ENCODE measurements around the gene SPON2. TPM values are rescaled to one million over a fixed set of nuclear protein-coding genes. Genes with fewer than 3 reads are reported as not detected.

Gene SPON2
- total and polyA plus RNA-seq, 5 experiments from 2014 or later: 8.5 to 45.9 (median 16.5) TPM

DNA sequence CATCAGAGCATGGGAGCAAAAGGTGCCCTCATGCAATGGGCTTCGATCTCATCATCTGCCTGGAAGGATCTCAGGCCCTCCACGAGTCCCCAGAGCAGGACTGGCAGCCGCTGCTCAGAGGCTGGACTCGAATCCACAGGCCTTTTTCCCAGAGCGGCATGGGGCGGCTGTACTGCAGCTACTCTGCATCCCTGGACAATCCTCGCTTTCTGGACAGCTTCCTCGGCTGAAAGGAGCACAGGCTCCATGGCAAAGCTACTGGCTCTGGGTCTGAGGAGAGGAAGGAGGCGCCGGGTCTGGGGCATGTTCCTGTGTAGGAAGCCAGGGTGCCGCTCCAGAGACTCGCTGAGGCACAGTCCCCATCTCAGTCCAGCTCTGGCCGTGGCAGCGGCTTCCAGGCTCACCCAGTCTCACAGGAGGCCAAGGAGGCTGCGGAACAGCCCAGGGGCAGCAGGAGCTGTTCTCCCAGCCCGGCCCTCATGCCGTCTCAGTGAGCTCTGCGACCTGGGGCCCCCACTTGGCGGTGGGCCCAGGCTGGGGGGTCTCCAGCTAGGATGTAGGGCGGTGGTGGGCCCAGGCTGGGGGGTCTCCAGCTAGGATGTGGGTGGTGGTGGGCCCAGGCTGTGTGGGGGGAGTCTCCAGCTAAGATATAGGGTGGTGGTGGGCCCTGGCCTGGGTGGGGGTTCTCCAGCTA, 2.7 kb upstream of the SPON2 start:
- POLR2A ChIA-PET: interaction anchor here (0.7 to 2.2 kb wide), 3 partner anchors 9 to 201 kb away, joined by 3 to 5 read pairs (median 3); no protein-coding TSS in a partner anchor
- no peak for DNase-seq
- peaks cover 2 to 16% (median 7%) of the 10 kb centered on the region in 5 donors for H3K27me3 Mint-ChIP-seq
- no peak overlapping the region for H3K4me3 Mint-ChIP-seq
- H3K36me3 Mint-ChIP-seq: peaks cover 4 to 7% (median 4%) of the 10 kb centered on the region in 3 donors
- peaks cover 0 to 5% (median under 1%) of the 10 kb centered on the region in 9 donors for H3K9me3 Mint-ChIP-seq
- no peak for ATAC-seq
- peaks cover 8 to 34% (median 14%) of the 10 kb centered on the region in 4 donors for H3K4me1 Mint-ChIP-seq
- peak overlapping the region in 1 of 10 donors; percentile 68 for H3K27ac Mint-ChIP-seq

GRCh38 chr4:1172971-1173757, 781 bp upstream of the SPON2 start:
- DNase-seq (no peak), ATAC-seq (no peak)
- Mint-ChIP-seq H3K27me3 (peaks cover 2 to 18% (median 7%) of the 10 kb centered on the region in 5 donors), H3K27ac (peak overlapping the region in 3 of 10 donors; percentile 9 to 73 (median 41)), H3K4me3 (peak overlapping the region in 9 of 10 donors; percentile 7 to 80 (median 28)), H3K36me3 (peaks cover 0 to 4% (median 0%) of the 10 kb centered on the region in 3 donors), H3K4me1 (peaks cover 10 to 40% (median 22%) of the 10 kb centered on the region in 4 donors), H3K9me3 (no peaks in the 10 kb centered on the region)
- POLR2A ChIA-PET: interaction anchor here (1.7 to 2.3 kb wide), 2 partner anchors 11 to 76 kb away, joined by 5 to 9 read pairs; partner anchors contain the start of gene CTBP1

GRCh38 chr4:1171311-1172227, 814 bp downstream of the SPON2 start:
- DNase-seq: peak; percentile 45 to 74 (median 60)
- ATAC-seq: peak; percentile 48 to 52
- no peaks in the 10 kb centered on the region for H3K9me3 Mint-ChIP-seq
- POLR2A ChIA-PET: interaction anchor here (0.6 to 2.3 kb wide), 7 partner anchors 12 to 78 kb away, joined by 3 to 9 read pairs (median 5); partner anchors contain the start of gene CTBP1
- H3K4me3 Mint-ChIP-seq: peak overlapping the region; percentile 54 to 86 (median 77)
- peak overlapping the region in 8 of 10 donors; percentile 3 to 87 (median 66) for H3K27ac Mint-ChIP-seq
- H3K4me1 Mint-ChIP-seq: peaks cover 16 to 40% (median 33%) of the 10 kb centered on the region in 4 donors
- peaks cover 2 to 19% (median 7%) of the 10 kb centered on the region in 5 donors for H3K27me3 Mint-ChIP-seq
- peaks cover 0 to 4% (median 0%) of the 10 kb centered on the region in 3 donors for H3K36me3 Mint-ChIP-seq

GRCh38 chr4:1170976-1171310, 1.4 kb downstream of the SPON2 start:
- H3K27ac Mint-ChIP-seq: peak overlapping the region in 3 of 10 donors; percentile 3 to 87 (median 45)
- H3K27me3 Mint-ChIP-seq: peaks cover 2 to 19% (median 7%) of the 10 kb centered on the region in 5 donors
- peaks cover 0 to 4% (median 0%) of the 10 kb centered on the region in 3 donors for H3K36me3 Mint-ChIP-seq
- POLR2A ChIA-PET: interaction anchor here (0.6 to 1.9 kb wide), 3 partner anchors 18 to 41 kb away, joined by 3 to 8 read pairs (median 4); no protein-coding TSS in a partner anchor
- H3K4me3 Mint-ChIP-seq: peak overlapping the region; percentile 54 to 86 (median 77)
- H3K9me3 Mint-ChIP-seq: no peaks in the 10 kb centered on the region
- peaks cover 13 to 37% (median 31%) of the 10 kb centered on the region in 4 donors for H3K4me1 Mint-ChIP-seq
- ATAC-seq: no peak
- peak in 1 of 10 donors; percentile 58 for DNase-seq

DNA sequence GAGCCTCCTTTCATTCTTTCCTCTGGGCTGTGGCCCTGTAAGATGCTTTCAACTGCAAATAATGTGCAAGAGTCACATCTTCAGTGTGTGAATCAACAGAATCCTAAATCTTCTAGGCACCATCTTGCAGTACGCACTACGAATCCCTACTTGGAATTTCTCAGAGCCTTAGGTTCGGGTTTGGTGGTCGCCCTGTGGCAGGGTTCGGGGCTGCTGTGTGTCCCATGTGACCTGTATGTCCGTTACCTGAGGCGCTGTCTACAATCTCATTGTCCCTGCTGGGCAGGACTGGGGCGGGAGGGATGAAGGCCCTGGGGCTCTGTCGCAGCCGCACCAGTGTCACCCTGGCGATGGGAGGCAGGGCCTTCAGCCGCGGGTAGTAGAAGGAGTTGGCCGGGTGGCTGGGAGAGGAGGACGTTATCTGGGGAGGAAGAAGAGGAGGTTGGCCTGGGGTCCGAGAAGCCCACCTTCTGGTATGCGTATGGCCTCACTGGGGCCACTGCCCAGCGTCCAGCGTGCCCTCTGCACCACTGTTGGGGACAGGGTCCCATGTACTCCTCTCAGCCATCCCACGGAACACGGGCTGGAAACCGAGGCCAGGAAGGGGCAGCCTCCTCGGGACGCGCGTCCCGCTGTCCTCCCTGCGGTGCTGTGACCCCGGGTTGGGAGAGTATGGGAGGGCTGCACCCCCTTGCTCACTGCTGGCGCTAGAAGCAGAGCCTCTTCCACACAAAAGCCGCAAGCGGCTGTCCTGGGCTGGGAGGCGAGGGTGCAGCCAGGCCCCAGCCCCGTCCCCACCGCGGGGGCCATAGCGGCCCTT, 2.0 kb downstream of the SPON2 start:
- ATAC-seq (no peak), DNase-seq (peak in 1 of 10 donors; percentile 58)
- POLR2A ChIA-PET: interaction anchor here (0.6 to 1.9 kb wide), 3 partner anchors 19 to 41 kb away, joined by 3 to 8 read pairs (median 4); no protein-coding TSS in a partner anchor
- peaks cover 13 to 37% (median 31%) of the 10 kb centered on the region in 4 donors for H3K4me1 Mint-ChIP-seq
- H3K4me3 Mint-ChIP-seq: peak overlapping the region in 9 of 10 donors; percentile 33 to 77 (median 60)
- no peaks in the 10 kb centered on the region for H3K9me3 Mint-ChIP-seq
- peak overlapping the region in 5 of 10 donors; percentile 15 to 83 (median 43) for H3K27ac Mint-ChIP-seq
- H3K27me3 Mint-ChIP-seq: peaks cover 2 to 19% (median 7%) of the 10 kb centered on the region in 5 donors
- H3K36me3 Mint-ChIP-seq: peaks cover 0 to 4% (median 0%) of the 10 kb centered on the region in 3 donors

GRCh38 chr4:1169691-1170096, 2.7 kb downstream of the SPON2 start:
- POLR2A ChIA-PET: interaction anchor here (1.1 to 3.2 kb wide), 2 partner anchors 33 to 99 kb away, joined by 5 to 26 read pairs; no protein-coding TSS in a partner anchor
- Mint-ChIP-seq H3K27ac (no peak overlapping the region), H3K4me3 (peak overlapping the region in 2 of 10 donors; percentile 71), H3K27me3 (peaks cover 2 to 19% (median 7%) of the 10 kb centered on the region in 5 donors), H3K36me3 (peaks cover 0 to 4% (median 0%) of the 10 kb centered on the region in 3 donors), H3K4me1 (peaks cover 13 to 37% (median 31%) of the 10 kb centered on the region in 4 donors), H3K9me3 (no peaks in the 10 kb centered on the region)
- DNase-seq (no peak), ATAC-seq (no peak)

GRCh38 chr4:1169171-1169671, 3.2 kb downstream of the SPON2 start:
- ATAC-seq (no peak), DNase-seq (peak in 1 of 10 donors; percentile 62)
- H3K36me3 Mint-ChIP-seq: peaks cover 0 to 4% (median 0%) of the 10 kb centered on the region in 3 donors
- POLR2A ChIA-PET: interaction anchor here (1.1 to 3.2 kb wide), 4 partner anchors 33 to 177 kb away, joined by 4 to 27 read pairs (median 16); partner anchors contain the start of genes CTBP1 and UVSSA
- peaks cover 13 to 36% (median 31%) of the 10 kb centered on the region in 4 donors for H3K4me1 Mint-ChIP-seq
- peak overlapping the region; percentile 28 to 87 (median 54) for H3K4me3 Mint-ChIP-seq
- H3K27ac Mint-ChIP-seq: peak overlapping the region in 7 of 10 donors; percentile 56 to 88 (median 73)
- H3K27me3 Mint-ChIP-seq: peaks cover 2 to 19% (median 7%) of the 10 kb centered on the region in 5 donors
- no peaks in the 10 kb centered on the region for H3K9me3 Mint-ChIP-seq

DNA sequence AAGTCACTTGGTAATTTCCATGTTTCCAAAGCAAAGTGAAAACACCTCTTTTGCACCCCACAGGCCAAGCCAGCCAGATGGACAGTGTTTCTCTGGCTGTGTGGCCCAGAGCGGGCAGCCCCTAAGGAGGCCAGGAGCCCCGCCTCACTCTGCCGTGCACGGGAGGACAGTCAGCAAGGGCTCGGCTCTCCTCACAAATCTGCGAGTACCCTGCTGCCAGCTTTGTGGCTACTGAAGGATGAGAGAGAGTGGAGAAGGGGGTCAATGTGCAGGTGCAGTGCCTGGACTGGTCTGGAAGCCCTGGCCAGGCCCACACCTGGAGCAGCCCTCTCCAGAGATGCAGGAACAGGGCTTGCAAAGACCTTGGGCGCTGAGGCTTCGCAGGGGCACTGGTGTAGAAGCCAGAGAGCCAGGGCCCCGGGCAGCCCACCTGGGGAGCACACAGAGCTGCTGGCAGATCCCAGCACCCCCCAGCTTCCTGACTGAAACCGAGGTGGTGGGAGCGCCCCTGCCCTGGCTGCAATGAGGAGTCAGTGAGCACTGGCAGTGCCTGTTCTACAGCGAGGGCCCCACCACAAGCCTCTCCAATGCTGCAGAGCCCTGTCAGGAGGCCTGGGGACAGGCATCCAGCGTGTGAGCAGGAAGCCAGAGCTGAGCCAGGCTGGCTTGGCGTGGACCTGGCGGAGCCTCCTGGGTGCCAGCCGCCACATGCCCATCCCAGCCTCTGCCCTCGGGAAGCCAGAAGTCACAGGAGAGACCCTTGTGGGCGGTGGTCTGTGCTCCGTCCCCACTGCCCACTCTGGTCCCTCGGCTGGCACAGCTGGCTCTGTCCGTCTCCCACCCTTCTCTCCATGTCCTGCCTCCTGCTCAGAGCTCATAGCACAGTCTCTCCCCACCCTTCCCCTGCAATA, 3.9 kb downstream of the SPON2 start:
- Mint-ChIP-seq H3K4me3 (peak overlapping the region; percentile 84 to 90 (median 87)), H3K9me3 (no peaks in the 10 kb centered on the region), H3K27me3 (peaks cover 2 to 14% (median 7%) of the 10 kb centered on the region in 5 donors), H3K4me1 (peaks cover 13 to 38% (median 30%) of the 10 kb centered on the region in 4 donors), H3K27ac (peak overlapping the region in 8 of 10 donors; percentile 88 to 96 (median 93)), H3K36me3 (peaks cover 0 to 4% (median 0%) of the 10 kb centered on the region in 3 donors)
- ATAC-seq (no peak), DNase-seq (no peak)
- POLR2A ChIA-PET: interaction anchor here (0.8 to 3.2 kb wide), 10 partner anchors 32 to 437 kb away, joined by 3 to 27 read pairs (median 5); partner anchors contain the start of genes CTBP1 and UVSSA

DNA sequence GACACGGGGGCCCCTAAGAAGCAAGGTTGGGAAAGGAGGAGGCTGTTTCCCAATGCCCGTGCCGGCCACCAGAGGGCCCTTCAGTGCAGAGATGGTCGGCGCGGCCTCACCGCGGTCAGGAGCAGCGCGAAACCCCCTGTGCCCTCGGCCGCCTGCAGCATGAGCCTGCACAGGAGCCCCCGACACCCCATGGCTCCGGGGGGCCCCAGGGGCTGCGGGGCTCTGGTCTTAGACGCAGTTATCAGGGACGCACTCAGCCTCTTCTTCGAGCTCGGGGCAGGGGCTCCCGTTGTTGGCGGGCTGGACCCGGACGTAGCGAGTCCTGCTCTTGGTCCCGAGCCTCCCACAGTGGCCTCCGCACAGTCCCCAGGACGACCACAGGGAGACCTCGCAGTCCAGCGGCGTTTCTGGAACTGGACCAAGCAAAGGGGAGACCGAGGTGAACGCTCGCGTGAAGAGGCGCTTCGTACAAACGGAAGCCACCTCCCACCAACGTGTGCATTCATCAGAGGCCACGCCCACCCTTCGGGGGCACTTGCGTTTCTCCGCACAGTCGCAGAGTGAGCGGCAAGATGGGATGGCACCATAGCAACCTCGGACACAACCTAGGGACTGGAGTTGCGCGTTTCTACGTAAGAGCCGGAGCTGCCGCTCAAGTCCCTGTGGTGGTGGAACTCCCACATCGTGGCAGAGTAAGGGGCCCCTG, 5.0 kb downstream of the SPON2 start:
- Mint-ChIP-seq H3K27me3 (peaks cover 2 to 11% (median 7%) of the 10 kb centered on the region in 5 donors), H3K9me3 (no peaks in the 10 kb centered on the region), H3K4me1 (peaks cover 13 to 41% (median 29%) of the 10 kb centered on the region in 4 donors), H3K4me3 (peak overlapping the region; percentile 84 to 90 (median 87)), H3K27ac (peak overlapping the region; percentile 8 to 96 (median 92)), H3K36me3 (peaks cover 0 to 4% (median 0%) of the 10 kb centered on the region in 3 donors)
- DNase-seq (peak; percentile 80 to 94 (median 87)), ATAC-seq (peak; percentile 84 to 87)
- POLR2A ChIA-PET: interaction anchor here (0.6 to 3.2 kb wide), 13 partner anchors 13 to 438 kb away, joined by 3 to 27 read pairs (median 4); partner anchors contain the start of genes CTBP1 and UVSSA

Measured in naive thymus-derived CD8-positive, alpha-beta T cell (primary cell).